SU-DHL-6 (cell line): ENCODE results near the gene PARN.

Source experiments
- H2AFZ ChIP-seq: fragments of 200-600 bp; sonication (generic); 2 replicates; pipeline ENCODE4 v1.6.1; 2014; ENCODE audit warnings: low read depth, mild to moderate bottlenecking, moderate library complexity, mixed read lengths, antibody characterized with exemption, low read length; ENCODE audit not compliant: severe bottlenecking
- H3F3A ChIP-seq: fragments of 200-600 bp; shearing (Covaris generic); 2 replicates; pipeline ENCODE4 v1.6.0; 2016; ENCODE audit warnings: antibody characterized with exemption, mild to moderate bottlenecking; ENCODE audit not compliant: insufficient read depth
- H3K27ac ChIP-seq: fragments of 200-600 bp; sonication (generic); 2 replicates; pipeline ENCODE4 v1.5.1; 2016; ENCODE audit warnings: low read depth, mild to moderate bottlenecking, low read length, moderate library complexity, mixed read lengths
- H3K27me3 ChIP-seq: fragments of 200-600 bp; sonication (generic), shearing (Covaris generic); 2 replicates; pipeline ENCODE4 v1.6.0; 2014; ENCODE audit warnings: mild to moderate bottlenecking, low read length
- H3K36me3 ChIP-seq: fragments of 200-600 bp; sonication (generic); 2 replicates; pipeline ENCODE4 v1.6.1; 2014; ENCODE audit warnings: mild to moderate bottlenecking, low read length, mixed read lengths
- H3K4me2 ChIP-seq: fragments of 300-600, 200-600 bp; shearing (Covaris generic), sonication (generic); 2 replicates; pipeline ENCODE4 v1.6.0; 2014; ENCODE audit warnings: low read length, low read depth, mild to moderate bottlenecking; ENCODE audit not compliant: poor library complexity, severe bottlenecking
- H3K4me3 ChIP-seq: fragments of 200-600 bp; sonication (generic); 2 replicates; pipeline ENCODE4 v1.5.1; 2014; ENCODE audit warnings: antibody characterized with exemption, low read length, mild to moderate bottlenecking, mixed read lengths; ENCODE audit not compliant: insufficient read depth, poor library complexity, severe bottlenecking
- H3K79me2 ChIP-seq: fragments of 200-600 bp; sonication (generic); 2 replicates; pipeline ENCODE4 v1.6.1; 2014; ENCODE audit warnings: mild to moderate bottlenecking, low read length, moderate library complexity; ENCODE audit not compliant: insufficient read depth
- H3K9ac ChIP-seq: fragments of 200-600 bp; sonication (generic); 2 replicates; pipeline ENCODE4 v1.7.0; 2014; ENCODE audit warnings: mild to moderate bottlenecking, low read length
- H3K9me2 ChIP-seq: fragments of 200-600 bp; sonication (generic); replicated peaks from 2 replicates; pipeline ENCODE4 v1.6.1; 2014; ENCODE audit warnings: low read length; ENCODE audit not compliant: insufficient read depth
- H3K9me3 ChIP-seq: fragments of 200-600 bp; sonication (generic); 2 replicates; pipeline ENCODE4 v1.6.1; 2014; ENCODE audit warnings: low read length, mixed read lengths; ENCODE audit not compliant: insufficient read depth
- H4K20me1 ChIP-seq: fragments of 200-600 bp; sonication (generic); 2 replicates; pipeline ENCODE4 v1.6.1; 2014; ENCODE audit warnings: low read depth, mild to moderate bottlenecking, antibody characterized with exemption, low read length, moderate library complexity, mixed read lengths
- CTCF ChIP-seq: fragments of 200-600 bp; sonication (generic); IDR thresholded peaks from one replicate; pipeline ENCODE4 v1.5.1; 2017; ENCODE audit warnings: antibody characterized with exemption, mild to moderate bottlenecking, low read length, moderate library complexity; ENCODE audit not compliant: insufficient read depth, poor library complexity, severe bottlenecking
- EZH2phosphoT487 ChIP-seq: fragments of 200-600 bp; sonication (generic), shearing (Covaris generic); conservative IDR thresholded peaks from 2 replicates; pipeline ENCODE4 v1.6.1; 2018; ENCODE audit warnings: mild to moderate bottlenecking, antibody characterized with exemption, low read length, moderate library complexity, mixed read lengths

The PARN gene

GRCh38 chr16:14608111-14608566 is 21.9 kb downstream of the PARN start:
- Histone ChIP-seq H3K9ac (peak overlapping the region; percentile 48), H3F3A (peaks cover 62% of the 10 kb centered on the region), H2AFZ (no peak overlapping the region), H3K27ac (peak overlapping the region; percentile 95), H3K9me2 (no peaks in the 10 kb centered on the region), H3K4me2 (peak overlapping the region; percentile 86), H3K79me2 (peaks cover 5% of the 10 kb centered on the region; the same call in 1 of the 2 replicates), H3K4me3 (peak overlapping the region; percentile 21), H4K20me1 (no peaks in the 10 kb centered on the region), H3K36me3 (peaks cover 3% of the 10 kb centered on the region), H3K9me3 (no peaks in the 10 kb centered on the region), H3K27me3 (no peaks in the 10 kb centered on the region)
- TF ChIP-seq EZH2phosphoT487 (no peak), CTCF (no peak)

DNA sequence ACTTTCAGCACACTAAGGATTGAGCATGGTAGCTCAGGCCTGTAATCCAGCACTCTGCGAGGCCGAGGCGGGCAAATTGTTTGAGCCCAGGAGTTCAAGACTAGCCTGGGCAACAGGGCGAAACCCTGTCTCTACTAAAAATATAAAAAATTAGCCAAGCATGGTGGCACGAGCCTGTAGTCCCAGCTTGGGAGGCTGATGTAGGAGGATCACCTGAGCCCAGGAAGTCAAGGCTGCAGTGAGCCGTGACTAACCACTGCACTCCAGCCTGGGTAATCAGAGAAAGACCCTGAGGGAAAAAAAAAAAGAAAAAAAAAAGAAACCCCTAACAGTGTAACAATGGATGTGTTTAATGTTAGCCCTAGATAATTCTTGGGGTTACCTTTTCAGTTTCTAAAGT is 24.0 kb downstream of the PARN start:
- H3K27me3 ChIP-seq: no peaks in the 10 kb centered on the region
- H3K79me2 ChIP-seq: peaks cover 5% of the 10 kb centered on the region; the same call in 1 of the 2 replicates
- no peaks in the 10 kb centered on the region for H4K20me1 ChIP-seq
- H3K27ac ChIP-seq: peak overlapping the region; percentile 95
- no peaks in the 10 kb centered on the region for H3K9me2 ChIP-seq
- H3F3A ChIP-seq: peaks cover 62% of the 10 kb centered on the region
- no peak overlapping the region for H2AFZ ChIP-seq
- peaks cover 6% of the 10 kb centered on the region for H3K36me3 ChIP-seq
- H3K4me2 ChIP-seq: peak overlapping the region; percentile 86
- no peaks in the 10 kb centered on the region for H3K9me3 ChIP-seq
- TF ChIP-seq EZH2phosphoT487 (no peak), CTCF (no peak)
- H3K9ac ChIP-seq: peak overlapping the region; percentile 48
- H3K4me3 ChIP-seq: peak overlapping the region; percentile 42

- H3K9me2 ChIP-seq: no peaks in the 10 kb centered on the region
- H3K27ac ChIP-seq: no peak overlapping the region; the same call in 1 of the 2 replicates
- peaks cover 5% of the 10 kb centered on the region; the same call in 1 of the 2 replicates for H3K79me2 ChIP-seq
- no peak overlapping the region for H3K4me3 ChIP-seq
- H2AFZ ChIP-seq: no peak overlapping the region
- no peak overlapping the region for H3K9ac ChIP-seq
- H3K36me3 ChIP-seq: peaks cover 18% of the 10 kb centered on the region
- TF ChIP-seq CTCF (no peak), EZH2phosphoT487 (no peak)
- H4K20me1 ChIP-seq: no peaks in the 10 kb centered on the region
- H3K4me2 ChIP-seq: no peak overlapping the region
- no peaks in the 10 kb centered on the region for H3K9me3 ChIP-seq
- peaks cover 27% of the 10 kb centered on the region for H3F3A ChIP-seq
- H3K27me3 ChIP-seq: no peaks in the 10 kb centered on the region
These were observed 27.6 kb downstream of the PARN start for GRCh38 chr16:14602443-14602963.
